HG03066 (cell line): Measurements from ENCODE around the gene THSD8.

Experiments
- ATAC-seq: cut with Tn5 transposase; IDR thresholded peaks from one replicate; pipeline ENCODE4 v1.9.1; 2021; ENCODE audit warnings: low read depth; ENCODE audit not compliant: unreplicated experiment

The THSD8 gene

DNA sequence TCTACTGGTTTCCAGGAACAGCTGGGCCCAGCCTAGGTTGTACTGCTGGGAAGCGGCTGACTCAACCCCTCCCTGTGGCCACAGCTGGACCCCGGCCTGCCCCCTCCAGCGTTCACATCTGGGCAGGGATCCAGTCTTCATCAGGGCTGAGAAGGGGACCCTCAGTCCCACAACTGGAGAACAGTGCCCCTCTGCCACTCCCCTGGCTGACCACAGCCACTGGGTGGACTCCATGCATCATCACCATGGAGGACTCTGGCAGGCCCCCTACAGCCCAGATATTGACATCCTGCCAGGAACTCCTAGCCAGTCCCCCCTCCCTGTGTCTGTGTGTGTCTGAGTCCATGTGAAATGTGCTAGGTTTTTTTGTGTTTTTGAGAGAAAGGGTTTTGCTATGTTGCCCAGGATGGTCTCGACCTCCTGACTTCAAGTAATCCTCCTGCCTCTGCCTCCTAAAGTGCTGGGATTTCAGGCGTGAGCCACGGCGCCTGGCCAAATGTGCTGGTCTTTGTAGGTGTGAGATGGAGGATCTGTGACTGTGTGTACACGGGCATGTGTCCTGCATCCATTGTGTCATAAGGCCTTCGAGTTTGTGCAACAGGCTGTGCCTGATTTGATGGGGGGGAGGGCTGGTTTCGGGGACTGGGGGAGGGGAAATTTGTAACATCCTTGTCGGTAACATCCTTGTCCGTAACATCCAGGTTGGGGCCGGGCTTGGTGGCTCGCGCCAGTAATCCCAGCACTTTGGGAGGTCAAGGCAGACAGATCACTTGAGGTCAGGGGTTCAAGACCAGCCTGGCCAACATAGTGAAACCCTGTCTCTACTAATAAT is 22.5 kb upstream of the THSD8 start:
- ATAC-seq, result no peak

- ATAC-seq, result no peak
These were observed 19.8 kb upstream of the THSD8 start for GRCh38 chr19:12782174-12782423.

- ATAC-seq, result no peak
These were observed 19.2 kb upstream of the THSD8 start for GRCh38 chr19:12782424-12783290.

DNA sequence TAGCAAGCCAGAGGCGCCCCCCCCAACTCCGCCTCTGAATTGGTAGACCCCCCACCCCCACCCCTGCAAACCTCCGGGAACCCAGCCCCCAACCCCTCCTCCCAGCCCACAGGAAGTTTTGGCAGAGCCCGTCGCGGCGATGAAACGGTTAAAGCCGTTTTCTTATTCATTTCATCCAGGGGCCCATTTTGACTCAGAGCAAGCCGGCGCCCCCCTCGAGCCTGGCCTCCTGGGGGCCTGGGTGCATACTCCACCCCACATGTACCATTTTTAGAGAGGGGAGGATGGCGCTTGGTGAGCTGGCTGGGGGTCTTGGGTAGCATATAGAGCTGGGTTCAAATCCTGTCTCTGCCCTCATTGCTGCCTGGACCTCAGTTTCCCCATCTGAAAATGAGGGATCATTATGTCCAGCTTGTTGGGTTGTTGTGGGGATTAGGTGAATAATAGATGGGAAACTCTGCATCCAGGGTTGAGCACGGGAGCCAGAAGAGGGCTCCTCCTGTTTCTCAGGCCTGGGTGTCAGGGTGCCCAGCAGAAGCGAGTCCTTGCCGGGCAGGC is 18.5 kb upstream of the THSD8 start:
- ATAC-seq, result no peak

GRCh38 chr19:12783849-12784393 is 17.9 kb upstream of the THSD8 start:
- ATAC-seq, result no peak

GRCh38 chr19:12784394-12784870 is 17.4 kb upstream of the THSD8 start:
- no peak for ATAC-seq

- ATAC-seq, result no peak
These were observed 16.9 kb upstream of the THSD8 start for GRCh38 chr19:12784871-12785430.

GRCh38 chr19:12785431-12786031 is 16.3 kb upstream of the THSD8 start:
- no peak for ATAC-seq

DNA sequence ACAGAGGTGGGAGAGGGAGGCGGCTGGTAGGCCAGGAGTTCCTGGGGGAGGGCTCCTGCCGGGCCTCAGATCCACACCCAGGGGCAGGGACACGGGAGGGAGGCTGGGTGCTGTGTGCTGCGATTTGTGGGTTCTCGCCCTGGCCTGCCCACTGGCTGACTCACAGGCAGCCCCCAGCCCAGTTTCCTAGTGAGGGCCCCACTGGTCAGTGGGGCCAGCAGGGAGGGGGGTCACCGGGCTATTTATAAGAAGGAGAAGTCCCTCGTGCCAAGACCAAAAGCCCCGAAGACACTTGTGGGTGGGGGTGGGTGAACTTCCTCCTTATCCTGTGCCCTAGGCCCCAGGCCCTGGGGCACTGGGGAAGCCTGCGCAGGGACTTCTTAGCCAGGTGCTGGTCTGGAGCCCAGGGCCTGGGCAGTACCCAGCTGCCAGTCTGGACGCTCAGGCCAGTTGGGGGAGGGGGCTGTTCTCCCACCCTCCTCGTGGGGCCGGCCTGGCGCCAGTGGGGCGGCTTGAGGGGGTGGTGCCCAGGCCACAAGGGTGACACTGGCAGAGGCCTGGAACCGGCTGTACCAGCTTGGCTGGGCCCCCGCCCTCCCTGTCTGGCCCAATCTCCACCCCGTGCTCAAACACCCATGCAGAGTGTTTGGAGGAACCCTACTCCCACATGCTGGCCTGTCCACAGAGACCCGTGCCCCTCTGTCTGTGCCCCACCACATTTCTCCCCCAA is 15.6 kb upstream of the THSD8 start:
- ATAC-seq, result no peak

- no peak for ATAC-seq
These were observed 14.9 kb upstream of the THSD8 start for GRCh38 chr19:12786952-12787351.

DNA sequence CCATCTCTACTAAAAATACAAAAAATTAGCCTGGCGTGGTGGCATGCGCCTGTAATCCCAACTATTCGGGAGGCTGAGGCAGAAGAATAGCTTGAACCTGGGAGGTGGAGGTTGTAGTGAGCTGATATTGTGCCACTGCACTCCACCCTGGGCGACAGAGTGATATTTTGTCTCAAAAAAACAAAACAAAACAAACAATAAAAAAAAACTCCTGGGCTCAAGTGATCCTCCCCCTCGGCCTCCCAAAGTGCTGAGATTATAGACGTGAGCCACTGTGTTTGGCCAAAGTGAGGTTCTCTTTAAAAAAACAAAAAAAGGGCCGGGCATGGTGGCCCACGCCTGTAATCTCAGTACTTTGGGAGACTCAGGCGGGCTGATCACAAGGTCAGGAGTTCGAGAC is 14.4 kb upstream of the THSD8 start:
- ATAC-seq, result no peak

DNA sequence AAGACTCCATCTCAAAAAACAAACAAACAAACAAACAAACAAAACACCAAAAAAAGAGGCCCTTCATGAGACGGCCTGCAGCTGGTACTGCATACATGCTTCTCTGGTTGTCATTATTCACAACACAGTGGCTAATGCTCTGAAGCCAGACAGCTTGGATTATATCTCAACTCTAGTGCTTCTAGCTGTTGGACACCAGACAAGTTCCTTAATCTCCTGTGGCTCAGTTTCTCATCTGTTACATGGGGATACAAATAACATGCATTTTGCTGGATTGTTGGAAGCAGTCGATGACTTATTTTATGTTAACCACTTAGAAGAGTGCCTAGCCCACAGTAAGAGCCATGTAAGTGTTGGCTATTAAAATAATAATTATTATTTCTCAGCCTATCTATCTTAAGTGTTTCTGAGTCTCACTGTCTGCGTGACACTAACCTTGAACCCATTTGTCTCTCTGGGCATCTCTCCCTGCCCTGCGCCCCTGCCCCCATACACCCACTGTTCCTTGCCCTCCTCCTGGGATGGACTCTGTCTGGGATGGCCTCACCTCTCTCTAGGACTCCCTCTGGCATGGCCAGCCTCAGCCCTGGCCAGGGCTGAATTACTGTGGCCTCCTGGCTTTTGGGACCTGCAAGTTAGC is 13.7 kb upstream of the THSD8 start:
- ATAC-seq, result no peak

GRCh38 chr19:12788682-12789097 is 13.2 kb upstream of the THSD8 start:
- ATAC-seq, result no peak

DNA sequence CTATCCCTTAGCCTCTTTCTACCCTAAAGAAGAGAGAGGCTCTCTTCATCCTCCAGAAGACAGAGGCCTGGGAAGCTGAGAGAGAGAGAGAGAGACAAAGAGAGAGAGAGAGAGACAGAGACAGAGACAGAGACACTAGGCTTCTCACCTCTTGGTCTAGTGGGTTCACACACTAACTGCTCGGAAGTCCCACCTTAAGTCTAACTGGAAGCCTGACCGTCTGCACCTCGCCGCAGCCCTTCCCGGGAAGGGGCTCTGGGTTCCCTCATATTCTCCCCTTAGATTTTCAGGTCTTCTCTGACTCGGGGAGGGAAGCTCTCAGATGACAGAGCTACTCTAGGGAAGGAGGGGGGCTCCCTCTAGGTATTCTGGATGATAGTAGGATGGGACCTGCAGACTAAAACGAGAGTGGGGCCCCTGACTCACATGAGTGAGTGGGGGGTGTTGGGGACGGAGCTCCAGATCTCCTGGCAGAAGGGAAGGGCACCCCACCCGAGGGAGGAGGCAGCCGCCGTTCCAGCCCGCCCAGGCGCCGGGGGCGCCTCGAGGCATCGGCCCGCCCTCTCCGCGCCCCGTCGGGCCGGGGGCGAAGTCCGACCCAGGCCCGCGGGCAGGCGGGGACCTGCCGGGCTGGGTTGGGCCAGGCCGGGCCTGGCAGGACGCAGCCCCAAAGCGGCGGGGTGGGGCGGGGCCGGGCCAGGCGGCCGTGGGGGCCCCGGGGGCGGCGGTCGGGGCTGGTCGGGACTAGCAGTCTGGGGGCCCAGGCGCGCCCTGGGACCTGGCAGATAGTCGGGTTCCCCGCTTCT is 12.6 kb upstream of the THSD8 start:
- no peak for ATAC-seq

DNA sequence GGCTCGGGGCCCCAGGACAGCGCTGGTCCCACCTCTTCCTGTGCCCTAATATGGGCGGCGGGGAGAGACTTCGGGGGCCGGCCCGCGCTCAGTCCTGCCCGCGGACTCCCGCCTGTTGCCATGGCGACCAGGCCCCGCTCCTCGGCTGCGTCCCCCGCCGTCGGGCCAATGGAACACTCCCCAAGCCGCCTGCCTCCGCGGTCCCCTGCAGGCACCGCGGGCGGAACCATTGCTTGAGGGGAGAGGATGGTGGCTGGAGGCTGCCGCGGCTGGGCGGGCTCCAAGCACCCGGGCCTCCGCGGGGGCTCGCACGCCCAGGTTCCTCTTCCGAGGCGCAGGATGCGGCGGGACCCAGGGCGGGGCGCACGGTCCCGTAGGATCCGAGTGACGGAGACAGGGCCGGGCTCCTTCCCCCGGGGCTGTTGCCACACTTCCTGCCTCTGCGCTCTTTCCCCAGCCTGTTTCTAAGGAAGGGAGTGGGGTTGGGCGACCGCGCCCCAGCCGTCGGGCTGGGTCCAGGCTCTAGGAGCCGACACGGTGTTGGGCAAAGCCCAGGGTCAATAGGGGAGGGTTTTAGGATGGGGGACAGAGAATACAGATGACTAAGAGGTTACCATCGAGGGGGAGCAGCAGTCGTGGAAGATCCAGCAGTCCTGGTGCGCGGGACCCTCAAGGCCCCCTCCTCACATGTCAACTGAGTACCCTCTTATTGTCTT is 11.8 kb upstream of the THSD8 start:
- ATAC-seq, result peak; percentile 45

GRCh38 chr19:12790628-12791344 is 11.1 kb upstream of the THSD8 start:
- no peak for ATAC-seq

DNA sequence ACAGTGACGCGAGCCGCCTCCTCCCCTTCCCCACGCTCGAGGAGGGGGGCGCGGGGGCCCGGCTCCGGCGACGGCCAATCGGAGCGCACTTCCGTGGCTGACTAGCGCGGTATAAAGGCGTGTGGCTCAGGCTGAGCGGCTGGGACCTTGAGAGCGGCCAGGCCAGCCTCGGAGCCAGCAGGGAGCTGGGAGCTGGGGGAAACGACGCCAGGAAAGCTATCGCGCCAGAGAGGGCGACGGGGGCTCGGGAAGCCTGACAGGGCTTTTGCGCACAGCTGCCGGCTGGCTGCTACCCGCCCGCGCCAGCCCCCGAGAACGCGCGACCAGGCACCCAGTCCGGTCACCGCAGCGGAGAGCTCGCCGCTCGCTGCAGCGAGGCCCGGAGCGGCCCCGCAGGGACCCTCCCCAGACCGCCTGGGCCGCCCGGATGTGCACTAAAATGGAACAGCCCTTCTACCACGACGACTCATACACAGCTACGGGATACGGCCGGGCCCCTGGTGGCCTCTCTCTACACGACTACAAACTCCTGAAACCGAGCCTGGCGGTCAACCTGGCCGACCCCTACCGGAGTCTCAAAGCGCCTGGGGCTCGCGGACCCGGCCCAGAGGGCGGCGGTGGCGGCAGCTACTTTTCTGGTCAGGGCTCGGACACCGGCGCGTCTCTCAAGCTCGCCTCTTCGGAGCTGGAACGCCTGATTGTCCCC is 10.4 kb upstream of the THSD8 start, which contains the start of gene JUNB:
TSS of gene JUNB (plus strand) at position 142 of the 706 bp plus-strand sequence. CDS start at position 428, 286 bp downstream.
- ATAC-seq, result no peak
